ENCODE results near the gene GPR137C.

Gene GPR137C

DNA sequence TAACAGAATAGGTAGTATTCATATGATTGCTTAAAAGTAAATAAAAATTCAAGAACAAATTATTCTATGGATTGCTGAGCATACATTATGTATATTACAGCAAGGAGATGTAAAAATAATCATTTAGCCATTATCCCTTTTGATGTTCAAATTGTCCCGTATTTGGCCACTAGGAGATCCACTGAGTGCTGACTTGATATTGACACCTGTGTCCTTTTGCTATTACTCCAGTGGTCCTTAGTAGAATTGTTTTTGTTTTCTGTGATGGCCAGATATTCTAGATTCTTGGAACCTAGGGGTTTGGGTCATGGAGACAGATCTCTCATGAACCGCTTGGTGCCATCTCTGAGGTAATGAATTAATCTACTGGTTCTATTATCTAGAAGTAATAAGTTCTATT is 126.0 kb downstream of the GPR137C start:
- DNase-seq (ENCODE audit: low spot score) = no peak

DNA sequence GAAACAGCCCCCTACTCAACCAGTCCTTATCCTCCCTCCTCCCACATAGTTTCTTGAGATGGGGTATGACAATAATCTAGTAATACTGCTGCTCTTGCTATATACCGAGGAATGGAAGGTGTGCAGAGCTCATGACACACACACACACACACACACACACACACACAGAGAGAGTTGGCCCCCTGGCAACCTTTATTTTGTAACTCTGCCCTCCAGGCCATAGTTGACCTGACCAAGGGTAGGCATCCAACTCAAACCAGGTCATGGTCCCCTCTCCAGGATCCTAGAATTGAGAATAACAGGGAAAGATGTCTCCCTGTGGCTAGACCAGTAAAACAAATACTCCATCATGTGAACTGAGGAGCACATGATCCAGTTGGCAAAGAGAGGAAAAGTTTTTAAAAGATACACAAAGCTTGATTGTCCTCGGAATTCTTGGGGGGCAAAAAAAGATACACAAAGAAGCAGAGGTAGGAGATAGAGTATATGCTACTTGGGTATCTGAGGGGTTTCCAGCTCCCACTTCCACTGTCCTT is 131.4 kb downstream of the GPR137C start:
- no peak for DNase-seq (ENCODE audit: low spot score)

DNA sequence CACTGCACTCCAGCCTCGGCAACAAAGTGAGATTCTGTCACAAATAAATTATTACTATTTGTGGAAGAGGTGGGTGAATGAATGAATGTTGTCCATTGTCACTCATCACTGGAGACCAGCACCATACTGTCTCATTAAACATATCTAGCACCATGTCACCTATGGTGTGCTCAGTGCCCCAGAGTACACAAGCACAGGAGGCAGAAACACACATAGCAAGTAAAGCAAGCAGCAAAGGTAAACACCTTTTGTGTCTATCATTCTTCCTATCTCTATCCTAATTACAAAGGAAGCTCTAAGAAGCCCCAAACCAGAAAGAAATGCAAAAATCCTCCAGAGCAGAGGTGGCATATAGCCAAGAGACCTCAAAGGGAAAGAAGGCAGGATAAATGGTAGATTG is 133.5 kb downstream of the GPR137C start:
- DNase-seq (ENCODE audit: low spot score) = no peak

Data from AG08396 (cell line).